Measurements from ENCODE around the gene C12orf43.

DNA sequence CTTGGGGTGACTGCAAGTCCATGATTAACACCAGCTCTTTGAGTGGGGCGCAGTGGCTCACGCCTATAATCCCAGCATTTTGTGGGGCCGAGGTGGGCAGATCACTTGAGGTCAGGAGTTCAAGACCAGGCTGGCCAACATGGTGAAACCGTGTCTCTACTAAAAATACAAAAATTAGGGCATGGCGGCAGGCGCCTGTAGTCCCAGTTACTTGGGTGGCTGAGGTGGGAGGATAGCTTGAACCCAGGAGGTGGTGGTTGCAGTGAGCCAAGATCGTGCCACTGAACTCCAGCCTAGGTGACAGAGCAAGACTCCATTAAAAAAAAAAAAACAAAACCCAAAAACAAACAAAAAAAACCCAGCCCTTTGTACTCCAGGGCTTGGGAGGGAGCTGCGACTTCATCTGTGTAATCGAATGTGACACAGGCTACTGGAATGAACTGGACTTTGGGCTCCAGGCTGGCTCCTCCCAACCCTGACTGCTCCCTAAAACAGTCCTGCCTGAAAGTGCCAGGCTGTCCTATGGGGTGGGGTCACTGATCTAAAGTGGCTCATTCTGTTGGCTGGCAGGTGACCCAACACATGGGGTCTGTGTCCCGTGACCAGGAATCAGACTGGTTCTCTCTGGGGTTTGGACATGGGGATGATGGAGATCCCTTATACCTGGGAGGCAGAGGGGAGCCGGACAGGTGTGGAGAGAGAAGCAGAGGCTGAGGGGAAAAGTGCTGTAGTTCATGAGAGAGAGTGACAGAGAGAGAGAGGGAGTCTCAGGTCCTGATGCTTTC is 9.3 kb upstream of the C12orf43 start:
- TF ChIP-seq, protein P1, sequence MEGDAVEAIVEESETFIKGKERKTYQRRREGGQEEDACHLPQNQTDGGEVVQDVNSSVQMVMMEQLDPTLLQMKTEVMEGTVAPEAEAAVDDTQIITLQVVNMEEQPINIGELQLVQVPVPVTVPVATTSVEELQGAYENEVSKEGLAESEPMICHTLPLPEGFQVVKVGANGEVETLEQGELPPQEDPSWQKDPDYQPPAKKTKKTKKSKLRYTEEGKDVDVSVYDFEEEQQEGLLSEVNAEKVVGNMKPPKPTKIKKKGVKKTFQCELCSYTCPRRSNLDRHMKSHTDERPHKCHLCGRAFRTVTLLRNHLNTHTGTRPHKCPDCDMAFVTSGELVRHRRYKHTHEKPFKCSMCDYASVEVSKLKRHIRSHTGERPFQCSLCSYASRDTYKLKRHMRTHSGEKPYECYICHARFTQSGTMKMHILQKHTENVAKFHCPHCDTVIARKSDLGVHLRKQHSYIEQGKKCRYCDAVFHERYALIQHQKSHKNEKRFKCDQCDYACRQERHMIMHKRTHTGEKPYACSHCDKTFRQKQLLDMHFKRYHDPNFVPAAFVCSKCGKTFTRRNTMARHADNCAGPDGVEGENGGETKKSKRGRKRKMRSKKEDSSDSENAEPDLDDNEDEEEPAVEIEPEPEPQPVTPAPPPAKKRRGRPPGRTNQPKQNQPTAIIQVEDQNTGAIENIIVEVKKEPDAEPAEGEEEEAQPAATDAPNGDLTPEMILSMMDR (IDR thresholded peaks at IDR 0.05) = no peak
- TF ChIP-seq POLR2AphosphoS5 (IDR thresholded peaks at IDR 0.05) (no peak), POLR2A (IDR thresholded peaks at IDR 0.05) (no peak)

Measured in breast epithelium (tissue), 3 donors.